GM19324 (cell line): ENCODE results near the gene ADCY5.

Experiments used
- ATAC-seq: cut with Tn5 transposase; IDR thresholded peaks from one replicate; pipeline ENCODE4 v1.9.1; 2021; ENCODE audit warnings: mild to moderate bottlenecking, moderate library complexity; ENCODE audit not compliant: unreplicated experiment, low FRiP score

ADCY5 gene

GRCh38 chr3:123373474-123373987 is 75.4 kb downstream of the ADCY5 start:
- no peak for ATAC-seq

DNA sequence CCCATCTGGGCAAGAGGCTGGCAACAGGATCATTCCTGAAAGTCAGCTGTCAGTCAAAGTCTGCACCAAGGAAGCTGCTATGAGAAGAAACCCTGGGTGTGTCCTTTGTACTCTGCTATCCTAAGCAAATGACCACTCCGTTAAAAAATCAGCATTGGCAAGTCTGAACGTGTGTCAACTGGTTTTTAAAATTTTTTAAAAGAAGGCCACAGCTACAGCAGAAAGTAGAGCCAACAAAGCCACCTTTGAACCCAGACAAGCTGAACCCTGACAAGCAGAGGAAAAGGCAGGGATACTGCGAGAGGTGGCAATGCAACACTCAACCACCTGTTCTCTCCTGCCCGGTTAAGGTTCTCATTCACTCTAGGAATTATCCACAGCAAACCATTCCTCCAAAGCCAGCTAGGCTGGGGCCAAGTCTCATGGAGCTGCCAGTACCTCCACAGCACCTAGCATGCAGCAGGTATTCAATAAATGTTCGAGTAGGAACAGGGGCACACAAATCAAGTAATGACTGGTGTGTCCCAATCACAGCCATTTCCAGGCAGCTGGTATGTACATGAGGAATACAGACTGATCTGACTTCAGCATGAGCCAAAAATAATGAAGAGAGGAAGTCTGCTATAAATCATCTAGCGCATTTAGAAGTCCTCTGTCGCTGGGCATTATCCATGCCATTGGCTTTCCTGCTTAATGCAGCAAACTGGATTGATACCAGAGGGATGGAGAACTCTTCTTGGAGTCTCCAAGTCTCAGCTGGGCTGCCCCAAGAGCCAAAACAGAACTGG is 76.0 kb downstream of the ADCY5 start:
- no peak for ATAC-seq

GRCh38 chr3:123371859-123372685 is 76.8 kb downstream of the ADCY5 start:
- ATAC-seq: no peak

DNA sequence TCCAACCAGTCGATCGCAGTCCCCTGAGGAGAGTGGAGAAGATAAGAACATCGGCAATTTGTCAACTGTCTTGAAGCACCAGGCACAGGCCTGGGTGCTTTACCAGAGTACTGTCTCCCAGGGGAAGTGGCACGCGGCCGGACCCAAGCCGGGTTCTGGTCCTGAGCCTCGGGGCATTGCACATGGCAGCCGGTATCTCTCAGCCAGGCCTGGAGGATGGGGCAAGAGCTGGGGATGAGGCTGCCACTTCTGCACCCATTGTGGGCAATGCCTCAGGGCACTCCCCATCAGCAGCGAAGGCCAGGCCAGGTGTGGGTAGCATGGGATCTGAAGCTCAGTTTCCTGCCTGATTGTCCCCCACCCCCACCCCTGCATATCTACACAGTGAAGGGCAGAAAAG is 77.5 kb downstream of the ADCY5 start:
- ATAC-seq: no peak

DNA sequence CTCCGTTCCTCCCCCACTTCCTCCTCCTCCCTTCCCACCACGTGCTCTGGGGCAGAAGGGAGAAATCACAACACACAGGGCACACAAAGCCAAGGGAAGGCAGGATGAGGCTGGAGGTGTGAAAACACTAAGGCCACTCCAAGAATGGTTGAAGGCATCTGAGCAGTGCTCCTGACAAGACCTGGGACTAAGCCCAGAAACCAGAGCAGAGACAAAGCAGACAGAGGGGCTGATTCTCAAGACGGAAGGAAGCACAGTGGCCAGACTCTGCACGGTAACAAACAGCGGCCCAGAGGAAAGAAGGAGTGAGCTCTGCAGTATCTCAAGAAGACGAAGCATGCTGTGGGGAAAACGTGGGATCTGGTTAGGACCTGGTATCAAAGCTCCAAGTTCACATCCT is 78.1 kb downstream of the ADCY5 start:
- ATAC-seq: no peak

DNA sequence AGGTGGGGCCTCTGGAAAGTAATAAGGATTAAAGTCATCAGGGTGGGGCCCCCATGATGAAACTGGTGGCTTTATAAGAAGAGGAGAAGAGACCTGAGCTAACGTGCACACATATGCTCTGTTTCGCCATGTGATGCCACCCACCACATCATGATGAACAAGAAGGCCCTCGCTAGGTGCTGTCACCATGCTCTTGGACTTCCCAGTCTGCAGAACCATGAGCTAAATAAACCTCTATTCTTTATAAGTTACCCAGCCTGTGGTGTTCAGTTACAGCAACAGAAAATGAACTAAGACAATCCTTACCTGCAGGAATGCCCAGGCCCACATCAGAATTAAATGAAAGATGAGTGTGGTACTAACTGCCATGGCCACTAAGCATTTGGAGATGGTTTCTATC is 79.8 kb downstream of the ADCY5 start:
- no peak for ATAC-seq

GRCh38 chr3:123367467-123368154 is 81.3 kb downstream of the ADCY5 start:
- ATAC-seq: no peak

GRCh38 chr3:123365450-123366143 is 83.3 kb downstream of the ADCY5 start:
- no peak for ATAC-seq

DNA sequence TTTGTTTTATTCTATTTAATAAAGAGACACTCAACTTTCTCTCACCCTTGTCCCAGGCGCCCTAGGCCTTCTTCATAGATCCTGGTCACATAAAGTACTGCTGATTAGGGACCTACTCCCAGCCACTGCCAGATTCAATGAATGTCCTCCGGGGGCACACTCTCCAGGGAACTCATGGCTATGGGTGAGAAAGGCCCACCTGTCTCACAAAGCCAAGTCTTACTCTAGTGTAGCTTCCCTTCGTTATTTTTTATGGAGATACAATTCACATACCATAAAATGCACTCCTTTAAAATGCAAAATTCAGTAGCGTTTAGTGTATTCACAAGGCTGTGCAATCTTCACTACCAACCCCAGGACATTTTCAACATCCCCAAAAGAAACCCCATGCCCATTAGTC is 87.8 kb downstream of the ADCY5 start:
- no peak for ATAC-seq

- ATAC-seq: no peak
Observed at GRCh38 chr3:123357275-123357674, 91.6 kb downstream of the ADCY5 start.

GRCh38 chr3:123353850-123354233 is 95.0 kb downstream of the ADCY5 start:
- no peak for ATAC-seq

DNA sequence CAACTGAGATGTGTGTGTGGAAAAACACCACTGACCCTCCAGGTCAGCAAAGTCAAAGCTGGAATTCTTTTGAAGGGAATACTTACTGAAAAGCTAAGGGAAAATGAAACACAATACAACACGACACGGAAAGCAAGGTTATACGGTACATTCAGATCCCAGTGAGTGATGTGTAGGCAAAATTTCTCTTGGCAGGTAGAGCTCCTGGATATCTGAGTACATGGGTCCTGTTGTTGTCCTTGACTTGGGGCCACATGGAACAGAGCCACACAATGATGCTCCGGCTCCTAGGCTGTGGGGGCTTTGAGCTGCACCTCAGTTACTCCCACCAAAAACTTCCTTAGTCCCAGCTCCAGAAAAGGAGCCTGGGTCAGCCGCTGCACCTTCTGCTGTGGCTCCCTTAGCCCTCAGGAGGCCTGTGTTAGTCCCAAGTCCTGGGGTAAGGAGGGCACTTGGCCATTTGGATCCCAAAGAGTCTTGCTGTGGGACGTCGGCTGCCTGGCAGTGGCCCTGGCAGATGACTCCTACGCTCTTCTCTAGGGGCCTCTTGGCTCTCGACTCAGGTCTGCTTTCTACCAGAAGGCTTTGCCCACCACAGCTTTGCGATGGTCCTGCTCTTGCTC is 95.6 kb downstream of the ADCY5 start:
- no peak for ATAC-seq

DNA sequence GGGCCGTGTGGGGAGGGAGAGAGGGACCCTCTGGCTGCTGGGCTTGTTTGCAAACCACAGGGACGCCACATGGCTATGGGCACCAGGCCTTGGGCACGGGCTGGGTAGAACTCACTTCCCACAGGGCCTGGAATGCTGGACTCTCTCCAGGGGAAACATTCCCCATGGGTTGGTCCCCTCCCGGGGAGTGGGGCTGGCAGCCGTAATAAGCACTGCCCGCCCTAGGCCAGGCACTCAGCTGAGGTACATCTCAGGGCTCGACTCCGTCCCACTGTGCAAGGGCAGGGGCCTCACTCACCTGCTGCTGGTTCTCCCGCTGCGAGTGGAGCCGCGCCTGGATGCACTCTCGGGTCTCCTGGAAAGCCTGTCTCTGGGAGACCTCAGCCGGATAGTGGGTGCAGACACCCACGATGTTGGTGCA is 96.7 kb downstream of the ADCY5 start:
- no peak for ATAC-seq

GRCh38 chr3:123351501-123351900 is 97.4 kb downstream of the ADCY5 start:
- ATAC-seq: no peak

- ATAC-seq: no peak
Observed at GRCh38 chr3:123350971-123351370, 97.9 kb downstream of the ADCY5 start.

GRCh38 chr3:123349566-123350435 is 99.1 kb downstream of the ADCY5 start:
- ATAC-seq: no peak

GRCh38 chr3:123349201-123349535 is 99.7 kb downstream of the ADCY5 start:
- ATAC-seq: no peak

- ATAC-seq: no peak
Observed at GRCh38 chr3:123348471-123349200, 100.3 kb downstream of the ADCY5 start.
